IgD-negative memory B cell (primary cell): ENCODE measurements around the gene LASP1NB.

Experiments
- H3K27ac Mint-ChIP-seq, 3 donors: one replicate each; pipeline ENCODE4 v1.8.0; 2020 to 2022; ENCODE audit warnings: mild to moderate bottlenecking in 3 of 3, mixed read lengths in 3 of 3, moderate library complexity in 1 of 3
- H3K27me3 Mint-ChIP-seq: one replicate; pipeline ENCODE4 v1.8.0; 2021; ENCODE audit warnings: mixed read lengths
- H3K36me3 Mint-ChIP-seq: one replicate; pipeline ENCODE4 v1.8.0; 2020; ENCODE audit warnings: mild to moderate bottlenecking, mixed read lengths
- H3K4me1 Mint-ChIP-seq, 3 donors: one replicate each; pipeline ENCODE4 v1.8.0; 2020 to 2022; ENCODE audit warnings: mixed read lengths in 3 of 3, mild to moderate bottlenecking in 1 of 3
- H3K4me3 Mint-ChIP-seq, 4 donors: one replicate each; pipeline ENCODE4 v1.8.0; 2020 to 2022; ENCODE audit warnings: mild to moderate bottlenecking in 4 of 4, mixed read lengths in 4 of 4, moderate library complexity in 3 of 4
- H3K9me3 Mint-ChIP-seq, 3 donors: one replicate each; pipeline ENCODE4 v1.8.0; 2020 to 2021; ENCODE audit warnings: mixed read lengths in 3 of 3, mild to moderate bottlenecking in 1 of 3

LASP1NB gene

DNA sequence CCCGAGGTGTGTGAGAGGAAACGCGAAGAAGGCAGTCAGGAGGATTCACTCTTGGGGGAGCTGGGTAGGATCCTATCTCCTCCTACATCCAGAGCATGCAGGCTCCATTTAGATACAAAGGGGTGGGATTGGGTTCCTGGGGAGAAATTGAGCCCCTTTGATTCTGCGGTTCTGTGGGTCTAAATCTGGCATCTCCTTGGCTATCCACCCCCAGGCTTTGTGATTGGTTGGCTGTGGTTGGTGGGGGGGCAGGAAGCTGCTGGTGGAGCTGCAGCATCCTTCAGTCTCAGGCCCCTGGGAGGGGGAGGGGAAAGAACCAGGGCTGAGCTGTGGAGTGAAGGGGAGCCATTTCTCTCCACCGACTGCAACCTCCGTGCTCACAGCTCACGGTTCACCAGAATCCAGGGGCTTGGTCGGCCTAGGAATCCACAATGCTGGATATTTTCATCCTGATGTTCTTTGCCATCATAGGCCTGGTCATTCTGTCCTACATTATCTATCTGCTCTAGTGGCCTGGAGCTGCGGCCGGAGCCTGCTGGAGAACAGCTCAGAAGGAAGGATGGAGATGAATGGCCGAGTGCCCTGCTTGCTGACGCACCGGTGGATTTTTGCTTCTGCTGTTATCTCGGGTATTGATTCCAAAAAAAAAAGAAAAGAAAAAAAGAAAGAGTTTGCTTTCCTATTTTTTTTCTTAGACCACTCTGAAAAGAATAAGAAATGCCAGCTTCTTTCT, at the start of gene LASP1NB:
Gene LASP1NB (plus strand): TSS at position 352 of the 733 bp plus-strand sequence.
- Mint-ChIP-seq H3K36me3 (no peaks in the 10 kb centered on the region), H3K4me1 (peaks cover 10 to 19% (median 19%) of the 10 kb centered on the region in 3 donors), H3K9me3 (no peaks in the 10 kb centered on the region), H3K4me3 (peak within 1 kb of the TSS in 1 of 4 donors; percentile 9), H3K27me3 (no peaks in the 10 kb centered on the region), H3K27ac (peak within 1 kb of the TSS in 2 of 3 donors; percentile 31 to 83)

DNA sequence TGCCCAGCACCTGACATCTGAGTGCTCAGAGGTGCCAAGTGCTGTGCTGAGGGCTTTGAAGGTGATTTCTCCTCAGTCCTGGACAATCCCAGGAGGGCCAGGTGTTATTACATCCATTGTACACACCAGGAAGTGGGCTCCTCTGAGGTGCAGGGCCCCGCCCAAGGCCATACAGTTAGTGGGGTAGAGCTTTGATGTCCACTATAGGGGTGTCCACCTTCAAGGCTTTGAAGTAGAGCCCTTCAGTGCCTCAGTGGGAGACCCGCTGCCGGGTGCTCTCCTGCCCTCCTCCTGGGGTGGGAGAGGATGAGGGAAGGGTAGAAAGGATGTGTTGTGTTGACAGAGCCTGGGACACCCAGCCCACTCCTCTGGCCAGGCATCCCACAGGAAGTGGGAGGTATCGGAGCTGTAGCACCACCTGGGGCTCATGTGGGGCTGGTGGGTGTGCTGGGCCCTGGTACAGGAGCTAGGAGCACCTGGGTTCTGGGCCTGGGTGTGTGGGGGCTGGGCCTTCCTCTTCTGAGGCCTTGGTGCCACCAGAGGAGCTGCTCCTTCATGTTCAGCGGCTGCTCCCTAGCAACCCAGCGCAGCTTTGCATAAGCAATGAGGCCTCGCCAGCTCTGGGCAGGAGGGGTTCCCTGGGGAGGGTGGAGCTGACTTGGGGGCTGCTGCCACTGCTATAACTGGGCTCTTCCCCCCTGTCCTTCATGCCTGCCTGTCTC, 48.1 kb upstream of the LASP1NB start:
- H3K9me3 Mint-ChIP-seq = no peaks in the 10 kb centered on the region
- peak overlapping the region; percentile 81 to 93 (median 92) for H3K27ac Mint-ChIP-seq
- peaks cover 3% of the 10 kb centered on the region for H3K36me3 Mint-ChIP-seq
- H3K4me3 Mint-ChIP-seq = peak overlapping the region in 3 of 4 donors; percentile 74 to 77 (median 74)
- peaks cover 35 to 59% (median 40%) of the 10 kb centered on the region in 3 donors for H3K4me1 Mint-ChIP-seq
- H3K27me3 Mint-ChIP-seq = no peaks in the 10 kb centered on the region

DNA sequence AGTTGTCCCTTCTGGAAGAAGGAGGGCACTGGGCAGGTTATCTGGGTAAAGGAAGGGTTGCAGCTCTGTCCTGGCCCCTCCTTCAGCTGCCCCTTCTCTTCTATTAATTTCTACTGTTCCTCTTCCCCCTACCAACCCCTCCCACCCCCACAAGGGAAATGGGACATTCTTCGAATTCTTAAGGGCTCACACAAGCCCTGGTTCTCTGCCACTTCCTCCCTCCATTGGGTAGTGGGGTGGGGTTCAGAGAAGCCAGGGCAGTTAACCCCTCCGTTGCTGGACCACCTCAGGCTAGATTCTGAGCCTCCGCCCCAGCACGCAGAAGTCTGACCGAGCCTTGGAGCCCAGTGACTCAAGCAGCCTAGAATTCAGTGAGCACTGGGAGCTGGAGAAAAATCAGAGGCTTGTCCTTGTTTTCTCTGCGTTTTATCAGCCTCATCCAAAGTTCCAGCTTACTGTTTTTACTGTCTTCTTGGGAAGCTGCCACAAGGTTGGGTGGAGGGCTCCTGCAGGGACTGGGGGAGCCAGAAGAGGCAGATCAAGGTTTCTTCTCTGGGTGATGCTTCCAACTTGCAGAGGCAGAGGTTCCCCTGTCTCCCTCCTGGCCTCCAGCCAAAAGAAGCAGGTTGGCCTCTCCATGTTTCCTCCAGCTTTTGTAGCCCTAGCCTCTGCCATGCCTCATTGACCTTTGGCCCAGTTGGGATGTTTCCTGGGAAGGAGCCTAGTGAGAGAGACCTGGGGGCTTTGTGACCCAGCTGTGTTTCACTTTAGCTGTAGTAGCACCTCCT, 45.3 kb upstream of the LASP1NB start:
- H3K4me3 Mint-ChIP-seq = peak overlapping the region in 3 of 4 donors; percentile 23 to 59 (median 32)
- no peaks in the 10 kb centered on the region for H3K27me3 Mint-ChIP-seq
- H3K9me3 Mint-ChIP-seq = no peaks in the 10 kb centered on the region
- peaks cover 2% of the 10 kb centered on the region for H3K36me3 Mint-ChIP-seq
- H3K27ac Mint-ChIP-seq = peak overlapping the region in 2 of 3 donors; percentile 21 to 87
- peaks cover 37 to 48% (median 43%) of the 10 kb centered on the region in 3 donors for H3K4me1 Mint-ChIP-seq

DNA sequence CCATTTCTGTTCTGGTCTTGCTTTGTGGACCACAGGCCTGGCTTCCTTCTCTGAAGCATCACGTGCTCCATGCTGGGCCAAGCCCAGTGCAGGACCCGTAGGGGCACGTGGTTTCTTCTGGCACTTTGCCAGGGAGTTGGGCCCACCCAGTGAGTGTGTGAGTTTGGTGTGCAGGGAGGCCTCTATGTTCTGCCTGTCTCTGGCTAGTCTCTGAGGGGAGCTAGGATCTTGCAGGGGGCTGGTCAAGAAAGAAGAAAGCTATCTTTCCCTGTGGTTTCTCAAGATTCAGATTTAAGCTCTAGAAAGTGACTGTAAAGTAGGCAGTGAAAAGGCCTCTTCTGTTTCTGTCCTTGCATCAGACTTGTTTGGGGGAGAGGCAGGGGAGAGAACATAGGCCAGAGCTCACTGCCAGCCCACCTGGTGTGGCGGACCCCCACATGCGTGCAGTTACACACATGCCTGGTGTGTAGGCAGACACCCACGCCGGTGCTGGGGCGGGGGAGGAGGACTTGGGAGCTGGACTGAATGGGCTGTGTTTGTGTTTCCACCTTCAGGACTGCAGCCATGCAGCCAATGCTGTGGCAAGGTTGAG, 43.7 kb upstream of the LASP1NB start:
- H3K27me3 Mint-ChIP-seq = no peaks in the 10 kb centered on the region
- H3K27ac Mint-ChIP-seq = peak overlapping the region in 2 of 3 donors; percentile 71 to 89
- H3K36me3 Mint-ChIP-seq = peaks cover 2% of the 10 kb centered on the region
- H3K4me3 Mint-ChIP-seq = peak overlapping the region in 1 of 4 donors; percentile 83
- peaks cover 38 to 53% (median 42%) of the 10 kb centered on the region in 3 donors for H3K4me1 Mint-ChIP-seq
- H3K9me3 Mint-ChIP-seq = no peaks in the 10 kb centered on the region

DNA sequence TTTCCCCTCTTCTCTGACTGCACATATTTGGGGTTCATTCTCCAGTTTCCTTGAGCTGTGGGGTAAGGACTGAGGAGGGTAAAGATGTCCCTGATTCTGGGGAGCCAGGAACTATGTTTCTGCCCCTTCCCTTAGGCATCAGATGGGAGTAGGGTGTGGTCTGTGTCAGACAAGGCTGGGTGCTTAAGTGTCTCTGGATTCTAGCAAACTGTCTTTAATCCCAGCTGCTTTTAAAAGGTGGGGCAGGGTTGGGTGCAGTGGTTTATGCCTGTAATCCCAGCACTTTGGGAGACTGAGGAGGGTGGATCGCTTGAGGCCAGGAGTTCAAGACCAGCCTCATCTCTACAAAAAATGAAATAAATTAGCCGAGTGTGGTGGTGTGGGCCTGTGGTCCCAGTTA, 42.5 kb upstream of the LASP1NB start:
- peaks cover 2% of the 10 kb centered on the region for H3K36me3 Mint-ChIP-seq
- H3K4me1 Mint-ChIP-seq = peaks cover 29 to 45% (median 40%) of the 10 kb centered on the region in 3 donors
- peak overlapping the region in 1 of 4 donors; percentile 66 for H3K4me3 Mint-ChIP-seq

DNA sequence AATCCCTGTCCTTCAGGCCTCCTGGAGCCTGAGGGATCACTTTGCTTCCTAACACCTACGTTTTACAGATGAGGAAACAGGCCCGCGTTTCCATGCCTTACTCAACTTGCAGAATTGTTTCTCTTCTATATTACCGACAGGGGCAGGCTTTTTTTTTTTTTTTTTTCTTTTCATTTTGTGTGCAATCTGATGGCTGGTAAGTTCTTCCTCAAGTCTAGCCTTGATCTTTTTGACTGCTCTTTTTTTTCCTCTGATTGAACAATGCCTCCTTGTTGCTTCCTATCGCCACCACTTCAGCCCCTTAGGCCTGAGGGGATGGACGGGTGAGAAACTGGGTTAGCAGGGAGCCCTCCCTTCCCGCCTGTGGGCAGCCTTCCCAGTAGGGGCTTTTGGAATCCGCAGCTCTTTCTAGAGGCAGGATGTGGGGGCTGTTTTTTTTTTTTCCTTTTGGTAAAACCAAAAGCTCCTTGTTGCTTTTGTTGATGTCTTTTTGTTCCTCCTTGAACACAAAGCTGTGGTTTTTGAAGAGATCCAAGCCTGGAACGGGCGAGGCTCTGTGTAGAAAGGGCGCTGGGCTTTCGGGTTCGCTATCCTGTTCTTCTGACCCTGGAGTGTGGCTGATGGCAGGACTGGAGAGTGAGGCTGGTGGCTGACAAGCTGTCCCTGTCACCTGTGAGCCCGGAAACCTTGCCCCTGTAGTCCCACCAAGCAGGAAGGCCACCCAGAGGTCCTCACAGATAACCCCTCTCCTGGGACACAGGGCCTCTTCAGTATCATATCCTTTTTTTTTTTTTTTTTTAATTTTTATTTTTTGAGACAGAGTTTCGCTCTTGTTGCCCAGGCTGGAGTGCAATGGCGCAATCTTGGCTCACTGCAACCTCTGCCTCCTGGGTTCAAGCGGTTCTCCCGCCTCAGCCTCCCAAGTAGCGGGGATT, 41.6 kb upstream of the LASP1NB start:
- peak overlapping the region; percentile 77 to 91 (median 83) for H3K27ac Mint-ChIP-seq
- H3K9me3 Mint-ChIP-seq = no peaks in the 10 kb centered on the region
- H3K4me3 Mint-ChIP-seq = peak overlapping the region in 3 of 4 donors; percentile 69 to 93 (median 85)
- peaks cover 2% of the 10 kb centered on the region for H3K36me3 Mint-ChIP-seq
- H3K27me3 Mint-ChIP-seq = no peaks in the 10 kb centered on the region
- peaks cover 20 to 40% (median 34%) of the 10 kb centered on the region in 3 donors for H3K4me1 Mint-ChIP-seq

More for the DNA sequence above, 42.5 kb upstream of the LASP1NB start:
- Mint-ChIP-seq H3K27ac (peak overlapping the region in 2 of 3 donors; percentile 78 to 91), H3K27me3 (no peaks in the 10 kb centered on the region), H3K9me3 (no peaks in the 10 kb centered on the region)

DNA sequence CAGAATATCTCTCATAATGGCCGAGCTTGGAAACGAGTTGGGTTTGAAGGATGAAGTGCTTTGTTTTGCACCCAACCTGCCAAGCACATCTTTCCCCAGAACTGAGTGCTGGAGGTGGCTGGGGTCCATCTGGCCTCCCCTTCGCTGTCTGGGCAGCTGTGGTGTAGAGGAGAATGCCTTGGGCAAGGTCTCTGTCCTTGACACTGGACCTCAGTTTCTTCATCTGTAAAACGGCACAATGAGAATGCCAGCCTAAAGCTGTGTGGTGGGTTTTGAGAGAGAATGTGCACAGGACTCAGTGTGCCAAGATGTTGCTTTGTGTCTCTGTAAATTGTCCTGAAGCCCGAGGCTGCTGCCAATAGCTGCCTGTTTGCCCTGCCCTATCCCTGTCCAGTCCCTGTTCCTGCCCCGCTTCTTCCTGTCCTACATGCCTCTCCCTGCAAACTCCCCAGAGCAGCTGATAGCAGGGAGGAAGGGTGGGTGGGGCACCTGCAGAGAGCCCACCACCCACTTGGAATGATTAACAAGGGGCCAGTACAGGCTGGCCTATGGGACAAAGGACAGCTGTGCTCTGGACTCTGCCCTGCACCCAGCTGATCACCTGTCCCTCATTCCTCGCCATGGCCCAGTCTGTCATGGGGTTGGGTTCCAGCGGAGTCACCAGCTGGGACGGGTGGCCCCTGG, 40.2 kb upstream of the LASP1NB start:
- peak overlapping the region; percentile 31 to 70 (median 67) for H3K27ac Mint-ChIP-seq
- no peaks in the 10 kb centered on the region for H3K27me3 Mint-ChIP-seq
- H3K36me3 Mint-ChIP-seq = peaks cover 2% of the 10 kb centered on the region
- no peaks in the 10 kb centered on the region for H3K9me3 Mint-ChIP-seq
- H3K4me3 Mint-ChIP-seq = peak overlapping the region in 2 of 4 donors; percentile 72 to 78
- peaks cover 15 to 39% (median 34%) of the 10 kb centered on the region in 3 donors for H3K4me1 Mint-ChIP-seq

DNA sequence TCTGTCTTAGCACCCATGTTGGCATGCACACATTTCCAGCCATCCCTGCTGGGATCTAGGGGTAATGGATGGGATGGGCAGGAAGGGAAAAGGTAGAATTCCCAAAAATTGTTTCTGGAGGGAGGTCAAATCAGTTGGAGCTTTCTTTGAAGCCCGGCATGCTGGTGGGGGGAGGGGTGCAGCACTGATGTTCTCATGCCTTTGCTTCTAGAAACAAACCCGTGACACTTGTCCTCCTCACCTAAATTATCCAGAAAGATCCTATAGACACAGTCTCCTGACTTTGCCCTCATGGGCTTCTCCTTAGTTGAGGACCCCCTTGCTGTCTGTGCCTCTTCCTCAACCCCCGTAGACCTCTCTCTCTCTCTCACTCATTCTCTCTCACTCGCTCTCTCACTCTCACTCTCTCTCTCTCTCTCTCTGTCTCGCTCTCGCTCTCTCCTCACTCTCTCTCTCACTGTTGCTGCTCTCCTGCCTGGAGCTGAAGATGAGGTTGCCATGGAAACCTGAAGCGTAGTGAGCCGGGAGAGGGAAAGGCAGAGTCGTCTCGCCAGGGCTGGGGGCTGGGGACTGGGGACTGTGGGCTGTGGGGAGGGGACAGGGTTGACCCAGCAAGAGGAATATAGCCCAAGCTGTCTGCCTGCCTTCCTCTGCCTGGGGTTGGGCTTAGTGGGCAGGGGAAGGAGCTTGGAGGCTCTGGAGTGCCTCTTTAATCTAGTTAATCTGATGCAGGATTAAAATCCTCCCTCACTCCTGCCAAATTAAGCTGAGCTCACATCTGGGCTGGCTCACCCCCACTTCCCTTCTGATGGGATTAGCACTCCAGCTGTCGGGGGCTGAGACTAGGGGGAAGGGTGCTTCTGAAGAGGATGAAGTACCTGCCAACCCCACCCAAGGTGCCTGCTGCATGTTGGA, 39.4 kb upstream of the LASP1NB start:
- peak overlapping the region in 1 of 4 donors; percentile 78 for H3K4me3 Mint-ChIP-seq
- H3K36me3 Mint-ChIP-seq = peaks cover 2% of the 10 kb centered on the region
- peak overlapping the region in 2 of 3 donors; percentile 42 to 67 for H3K27ac Mint-ChIP-seq
- H3K27me3 Mint-ChIP-seq = no peaks in the 10 kb centered on the region
- no peaks in the 10 kb centered on the region for H3K9me3 Mint-ChIP-seq
- peaks cover 15 to 38% (median 34%) of the 10 kb centered on the region in 3 donors for H3K4me1 Mint-ChIP-seq

DNA sequence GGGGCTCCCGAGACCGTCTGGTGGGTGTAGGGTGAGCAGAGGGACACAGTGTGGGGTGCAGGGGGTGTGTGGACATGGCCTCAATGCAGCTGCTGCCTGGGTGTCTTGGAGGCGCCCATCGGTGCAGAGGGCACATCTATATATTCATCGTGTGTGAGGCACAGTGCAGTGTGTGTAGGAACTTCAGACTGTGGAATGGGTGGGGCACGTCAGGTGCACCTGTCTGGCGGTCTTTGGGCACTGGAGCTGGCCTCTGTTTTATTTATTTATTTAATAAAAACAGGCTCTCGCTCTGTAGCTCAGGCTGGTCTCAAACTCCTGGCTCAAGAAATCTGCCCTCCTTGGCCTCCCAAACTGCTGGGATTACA, 38.8 kb upstream of the LASP1NB start:
- Mint-ChIP-seq H3K4me1 (peaks cover 19 to 32% (median 28%) of the 10 kb centered on the region in 3 donors), H3K4me3 (no peak overlapping the region), H3K27me3 (no peaks in the 10 kb centered on the region)

DNA sequence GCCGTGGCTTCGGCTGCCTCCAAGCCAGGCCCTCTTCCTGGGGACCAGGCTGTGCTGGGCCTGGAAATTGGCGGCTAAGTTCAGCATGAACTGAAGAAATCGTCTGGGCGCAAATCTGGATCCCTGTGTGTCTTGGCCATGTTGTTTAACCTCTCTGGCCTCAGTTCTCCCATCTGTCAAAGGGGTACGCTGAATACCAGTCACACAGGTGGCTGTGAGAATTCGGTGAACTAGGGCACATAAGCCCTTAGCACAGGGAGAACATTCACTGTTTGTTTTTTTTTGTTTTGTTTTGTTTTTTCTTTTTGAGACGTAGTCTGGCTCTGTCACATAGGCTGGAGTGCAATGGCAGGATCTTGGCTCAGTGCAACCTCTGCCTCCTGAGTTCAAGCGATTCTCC, 36.6 kb upstream of the LASP1NB start:
- Mint-ChIP-seq H3K27ac (no peak overlapping the region), H3K27me3 (no peaks in the 10 kb centered on the region), H3K9me3 (no peaks in the 10 kb centered on the region), H3K4me3 (no peak overlapping the region), H3K36me3 (no peaks in the 10 kb centered on the region), H3K4me1 (peaks cover 12 to 21% (median 14%) of the 10 kb centered on the region in 3 donors)

More for the DNA sequence above, 38.8 kb upstream of the LASP1NB start:
- Mint-ChIP-seq H3K9me3 (no peaks in the 10 kb centered on the region), H3K36me3 (peaks cover 2% of the 10 kb centered on the region), H3K27ac (no peak overlapping the region)

DNA sequence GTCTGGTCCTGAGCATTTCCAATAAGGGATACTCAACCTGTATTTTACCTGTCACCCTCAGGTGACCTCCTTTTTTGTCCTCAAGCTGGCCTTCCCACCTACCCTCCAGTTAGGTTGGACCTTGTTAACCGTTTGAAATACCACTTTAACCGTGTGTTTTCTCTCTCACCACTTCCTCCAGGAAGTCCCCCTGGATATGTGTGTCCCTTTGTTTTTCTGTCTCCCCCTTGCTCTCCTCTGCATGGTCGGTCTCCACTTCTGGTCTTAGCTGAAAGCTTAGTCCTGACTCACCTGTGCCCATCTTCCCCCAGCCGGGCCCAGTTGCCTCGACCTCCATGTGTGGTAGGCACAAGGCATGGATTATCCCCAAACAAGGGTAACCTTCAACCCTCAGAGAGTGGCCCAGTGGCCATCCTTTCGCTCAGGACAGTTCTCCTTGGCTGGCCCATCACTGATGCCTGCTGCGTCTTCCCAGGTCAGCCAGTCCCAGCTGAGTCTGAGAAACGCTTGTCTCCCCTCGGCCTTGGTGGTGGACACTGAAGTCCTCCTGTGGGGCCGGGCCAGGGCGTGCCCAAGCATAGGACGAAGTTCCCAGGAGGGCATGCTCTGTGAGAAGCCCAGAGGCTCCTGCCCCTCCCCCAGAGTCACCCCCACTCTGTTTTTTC, 35.5 kb upstream of the LASP1NB start:
- H3K27ac Mint-ChIP-seq = peak overlapping the region in 2 of 3 donors; percentile 63 to 89
- no peaks in the 10 kb centered on the region for H3K27me3 Mint-ChIP-seq
- H3K9me3 Mint-ChIP-seq = no peaks in the 10 kb centered on the region
- peak overlapping the region in 1 of 4 donors; percentile 28 for H3K4me3 Mint-ChIP-seq
- peaks cover 9 to 20% (median 11%) of the 10 kb centered on the region in 3 donors for H3K4me1 Mint-ChIP-seq
- H3K36me3 Mint-ChIP-seq = no peaks in the 10 kb centered on the region

DNA sequence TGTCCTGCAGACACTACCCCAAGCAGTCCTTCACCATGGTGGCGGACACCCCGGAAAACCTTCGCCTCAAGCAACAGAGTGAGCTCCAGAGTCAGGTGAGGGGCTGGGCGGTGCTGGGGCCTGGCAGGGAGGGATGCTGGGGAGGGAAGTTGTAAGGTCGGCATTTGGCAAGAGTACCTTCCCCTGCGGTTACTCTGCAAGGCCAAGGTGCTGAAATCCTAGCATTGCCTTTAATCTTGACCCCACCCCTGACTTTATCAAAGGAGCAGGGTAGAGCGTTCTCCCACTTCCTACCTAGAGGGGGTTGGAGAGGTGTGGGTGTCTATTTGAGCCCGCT, 35.0 kb upstream of the LASP1NB start:
- H3K4me1 Mint-ChIP-seq = peaks cover 7 to 18% (median 9%) of the 10 kb centered on the region in 3 donors
- no peaks in the 10 kb centered on the region for H3K36me3 Mint-ChIP-seq
- peak overlapping the region in 1 of 4 donors; percentile 28 for H3K4me3 Mint-ChIP-seq
- no peaks in the 10 kb centered on the region for H3K27me3 Mint-ChIP-seq
- no peaks in the 10 kb centered on the region for H3K9me3 Mint-ChIP-seq
- peak overlapping the region in 2 of 3 donors; percentile 63 to 89 for H3K27ac Mint-ChIP-seq
